Trophoblast cell (in vitro differentiated cells and primary cell): Measurements from ENCODE around the gene RELT.
A peak's percentile ranks its signal among the peaks of the same experiment; 100 is the strongest.

ENCODE experiments used
- DNase-seq, 2 donors: peaks; one replicate each; pipeline ENCODE4 v3.0.0-alpha.2; 2016
- H2AFZ ChIP-seq: 2 replicates; pipeline ENCODE4 v1.6.1; 2013; ENCODE audit warnings: low read length, moderate library complexity, mild to moderate bottlenecking; ENCODE audit not compliant: insufficient read depth, poor library complexity
- H2AK5ac ChIP-seq: 2 replicates; pipeline ENCODE4 v1.6.1; 2013; ENCODE audit warnings: mild to moderate bottlenecking, low read length
- H2BK120ac ChIP-seq: 2 replicates; pipeline ENCODE4 v1.6.1; 2013; ENCODE audit warnings: low read length, mild to moderate bottlenecking, moderate library complexity; ENCODE audit not compliant: insufficient read depth, poor library complexity
- H2BK12ac ChIP-seq: 2 replicates; pipeline ENCODE4 v1.6.1; 2013; ENCODE audit warnings: mild to moderate bottlenecking, low read length, moderate library complexity
- H2BK5ac ChIP-seq: 2 replicates; pipeline ENCODE4 v1.6.1; 2013; ENCODE audit warnings: low read length, low read depth, moderate library complexity, mild to moderate bottlenecking; ENCODE audit not compliant: poor library complexity
- H3K14ac ChIP-seq: 2 replicates; pipeline ENCODE4 v1.6.1; 2013; ENCODE audit warnings: mild to moderate bottlenecking, low read length
- H3K18ac ChIP-seq: 2 replicates; pipeline ENCODE4 v1.6.1; 2013; ENCODE audit warnings: mild to moderate bottlenecking, low read length
- H3K23ac ChIP-seq: 2 replicates; pipeline ENCODE4 v1.6.1; 2013; ENCODE audit warnings: low read length
- H3K27ac ChIP-seq: 2 replicates; pipeline ENCODE4 v1.5.1; 2013; ENCODE audit warnings: low read depth, mild to moderate bottlenecking, inconsistent platforms, low read length, moderate library complexity
- H3K27me3 ChIP-seq: 2 replicates; pipeline ENCODE4 v1.6.1; 2013; ENCODE audit warnings: inconsistent platforms, mild to moderate bottlenecking, low read length, moderate library complexity; ENCODE audit not compliant: insufficient read depth
- H3K36me3 ChIP-seq, 2 experiments: 1 replicate in 1 of 2; 2 replicates in 1 of 2; pipeline ENCODE4 v1.6.1; 2013; ENCODE audit warnings: low read length in 2 of 2, mild to moderate bottlenecking in 2 of 2, moderate library complexity in 1 of 2; ENCODE audit not compliant: insufficient read depth in 2 of 2, control insufficient read depth in 1 of 2
- H3K4ac ChIP-seq: 2 replicates; pipeline ENCODE4 v1.6.1; 2013; ENCODE audit warnings: low read depth, mild to moderate bottlenecking, low read length, moderate library complexity
- H3K4me1 ChIP-seq, 2 experiments: 1 replicate in 1 of 2; 2 replicates in 1 of 2; pipeline ENCODE4 v1.6.1; 2013; ENCODE audit warnings: low read length in 2 of 2, mild to moderate bottlenecking in 2 of 2, moderate library complexity in 1 of 2; ENCODE audit not compliant: insufficient read depth in 2 of 2, control insufficient read depth in 1 of 2
- H3K4me2 ChIP-seq: 2 replicates; pipeline ENCODE4 v1.6.1; 2013; ENCODE audit warnings: inconsistent platforms, mild to moderate bottlenecking, low read length, moderate library complexity
- H3K4me3 ChIP-seq: 2 replicates; pipeline ENCODE4 v1.5.1; 2013; ENCODE audit warnings: mild to moderate bottlenecking, low read depth, low read length, inconsistent platforms
- H3K79me1 ChIP-seq: one replicate; pipeline ENCODE4 v1.6.1; 2013; ENCODE audit warnings: low read length
- H3K79me2 ChIP-seq: 2 replicates; pipeline ENCODE4 v1.6.1; 2013; ENCODE audit warnings: low read length, mild to moderate bottlenecking; ENCODE audit not compliant: control insufficient read depth, insufficient read depth, poor library complexity
- H3K9ac ChIP-seq: 2 replicates; pipeline ENCODE4 v1.6.1; 2013; ENCODE audit warnings: mild to moderate bottlenecking, low read length
- H3K9me3 ChIP-seq: 2 replicates; pipeline ENCODE4 v1.6.1; 2013; ENCODE audit warnings: low read depth, mild to moderate bottlenecking, control low read depth, inconsistent platforms, low read length; ENCODE audit not compliant: insufficient read depth
- H4K12ac ChIP-seq: 2 replicates; pipeline ENCODE4 v1.6.1; 2013; ENCODE audit warnings: low read depth, mild to moderate bottlenecking, low read length, moderate library complexity
- H4K8ac ChIP-seq: 2 replicates; pipeline ENCODE4 v1.6.1; 2013; ENCODE audit warnings: low read depth, mild to moderate bottlenecking, low read length, moderate library complexity
- H4K91ac ChIP-seq: one replicate; pipeline ENCODE4 v1.6.1; 2013; ENCODE audit warnings: low read depth, mild to moderate bottlenecking, low read length, moderate library complexity
- WGBS: extraction: QIAGEN DNeasy Blood & Tissue Kit; methylation state at CpG from one replicate; pipeline ENCODE4 v1.1.7; 2013; ENCODE audit warnings: missing lambda C conversion rate; ENCODE audit not compliant: insufficient read length, insufficient coverage; ENCODE audit errors: extremely low coverage; 5-methylcytosine and 5-hydroxymethylcytosine counted together

Gene RELT

GRCh38 chr11:73395297-73396208 is 19.4 kb downstream of the RELT start:
- Histone ChIP-seq H3K4me3 (no peak overlapping the region), H2BK5ac (no peak overlapping the region), H3K18ac (no peak overlapping the region), H3K27me3 (no peaks in the 10 kb centered on the region), H2BK12ac (no peak overlapping the region), H4K91ac (no peak overlapping the region), H3K79me1 (no peaks in the 10 kb centered on the region), H3K4me1 (peaks cover 0 to 6% of the 10 kb centered on the region in 2 experiments), H3K27ac (no peak overlapping the region), H3K4me2 (no peak overlapping the region), H3K4ac (no peak overlapping the region), H3K23ac (no peak overlapping the region), H2AK5ac (no peak overlapping the region), H4K8ac (no peak overlapping the region), H4K12ac (no peak overlapping the region), H3K9ac (no peak overlapping the region), H2BK120ac (no peak overlapping the region), H3K79me2 (no peaks in the 10 kb centered on the region), H3K9me3 (peaks cover 5% of the 10 kb centered on the region), H3K14ac (no peak overlapping the region), H3K36me3 (peaks cover 31 to 39% of the 10 kb centered on the region in 2 experiments), H2AFZ (no peak overlapping the region)
- no peak for DNase-seq
- WGBS: no CpG with 5 or more reads among the region's 22 CpGs

- Histone ChIP-seq H4K12ac (no peak overlapping the region), H3K4me2 (no peak overlapping the region), H3K4ac (no peak overlapping the region), H2BK120ac (no peak overlapping the region), H3K9me3 (peaks cover 5% of the 10 kb centered on the region), H3K18ac (no peak overlapping the region), H3K23ac (no peak overlapping the region), H3K27me3 (no peaks in the 10 kb centered on the region), H3K79me2 (no peaks in the 10 kb centered on the region), H3K79me1 (peaks cover 1% of the 10 kb centered on the region), H4K8ac (no peak overlapping the region), H2AFZ (no peak overlapping the region), H3K36me3 (peaks cover 28 to 34% of the 10 kb centered on the region in 2 experiments), H2AK5ac (no peak overlapping the region), H3K27ac (no peak overlapping the region), H3K4me1 (peaks cover 1 to 9% of the 10 kb centered on the region in 2 experiments), H3K9ac (no peak overlapping the region), H2BK5ac (no peak overlapping the region), H4K91ac (no peak overlapping the region), H2BK12ac (no peak overlapping the region), H3K4me3 (no peak overlapping the region), H3K14ac (no peak overlapping the region)
- no CpG with 5 or more reads among the region's 6 CpGs for WGBS
- no peak for DNase-seq
Measured at GRCh38 chr11:73396251-73396930, 20.2 kb downstream of the RELT start.

DNA sequence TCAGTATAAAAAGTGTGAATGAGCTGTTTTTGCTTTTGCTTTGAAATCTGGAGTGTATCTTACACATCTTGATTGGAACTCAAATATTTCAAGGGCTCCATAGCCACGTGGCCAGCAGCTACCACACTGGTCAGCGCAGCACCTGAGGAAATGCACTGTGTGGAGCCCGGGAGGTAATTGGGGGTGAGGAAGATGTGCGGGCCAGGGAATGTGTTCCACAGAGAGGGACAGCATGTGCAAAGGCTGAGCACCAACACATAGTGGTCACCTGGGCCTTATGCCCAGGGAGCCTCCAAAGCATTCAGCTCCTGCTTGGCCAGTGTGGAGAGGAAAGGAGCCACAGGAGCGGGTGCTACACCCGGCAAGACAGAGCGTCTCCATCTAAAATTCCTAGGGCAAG is 20.8 kb downstream of the RELT start:
- H3K9ac ChIP-seq: no peak overlapping the region
- H3K18ac ChIP-seq: no peak overlapping the region
- DNase-seq: no peak
- no peak overlapping the region for H4K91ac ChIP-seq
- peaks cover 4 to 14% of the 10 kb centered on the region in 2 experiments for H3K4me1 ChIP-seq
- H2BK5ac ChIP-seq: no peak overlapping the region
- H4K8ac ChIP-seq: no peak overlapping the region
- no peak overlapping the region for H3K27ac ChIP-seq
- H3K23ac ChIP-seq: no peak overlapping the region
- peaks cover 2% of the 10 kb centered on the region for H3K79me2 ChIP-seq
- WGBS: no CpG with 5 or more reads among the region's 7 CpGs
- no peak overlapping the region for H2BK12ac ChIP-seq
- no peak overlapping the region for H3K14ac ChIP-seq
- no peak overlapping the region for H3K4ac ChIP-seq
- H3K36me3 ChIP-seq: peaks cover 25 to 34% of the 10 kb centered on the region in 2 experiments
- peaks cover 5% of the 10 kb centered on the region for H3K9me3 ChIP-seq
- H3K79me1 ChIP-seq: peaks cover 6% of the 10 kb centered on the region
- no peak overlapping the region for H2BK120ac ChIP-seq
- no peaks in the 10 kb centered on the region for H3K27me3 ChIP-seq
- H2AK5ac ChIP-seq: no peak overlapping the region
- no peak overlapping the region for H3K4me3 ChIP-seq
- H4K12ac ChIP-seq: no peak overlapping the region
- no peak overlapping the region for H3K4me2 ChIP-seq
- H2AFZ ChIP-seq: no peak overlapping the region

- Histone ChIP-seq H3K79me1 (peaks cover 6% of the 10 kb centered on the region), H3K23ac (no peak overlapping the region), H2AFZ (no peak overlapping the region), H3K9me3 (peaks cover 5% of the 10 kb centered on the region), H4K8ac (no peak overlapping the region), H2AK5ac (no peak overlapping the region), H3K4me1 (peaks cover 4 to 14% of the 10 kb centered on the region in 2 experiments), H2BK12ac (no peak overlapping the region), H2BK5ac (no peak overlapping the region), H4K91ac (no peak overlapping the region), H4K12ac (no peak overlapping the region), H3K36me3 (peaks cover 21 to 33% of the 10 kb centered on the region in 2 experiments), H3K4me2 (no peak overlapping the region), H3K14ac (no peak overlapping the region), H2BK120ac (no peak overlapping the region), H3K27ac (no peak overlapping the region), H3K4ac (no peak overlapping the region), H3K27me3 (no peaks in the 10 kb centered on the region), H3K4me3 (peak overlapping the region; percentile 13), H3K79me2 (peaks cover 2% of the 10 kb centered on the region), H3K9ac (no peak overlapping the region), H3K18ac (no peak overlapping the region)
- DNase-seq: no peak
- WGBS: no CpG with 5 or more reads among the region's 8 CpGs
Measured at GRCh38 chr11:73397468-73398131, 21.4 kb downstream of the RELT start.
